GM21619 (cell line): Measurements from ENCODE around the gene PCSK6.
"Not testable (repeated sequence)": the region's sequence is repeated elsewhere in the genome, so short reads cannot be mapped to it uniquely, and the experiment has no call there.

Experiments used
- ATAC-seq: cut with Tn5 transposase; IDR thresholded peaks from one replicate; pipeline ENCODE4 v1.9.1; 2021; ENCODE audit not compliant: unreplicated experiment

The PCSK6 gene

GRCh38 chr15:101293122-101293521, 196.4 kb downstream of the PCSK6 start:
- ATAC-seq = no peak

GRCh38 chr15:101288905-101289513, 200.5 kb downstream of the PCSK6 start:
- ATAC-seq = no peak

- ATAC-seq = not testable (repeated sequence)
Observed at GRCh38 chr15:101287342-101287741, 202.2 kb downstream of the PCSK6 start.

DNA sequence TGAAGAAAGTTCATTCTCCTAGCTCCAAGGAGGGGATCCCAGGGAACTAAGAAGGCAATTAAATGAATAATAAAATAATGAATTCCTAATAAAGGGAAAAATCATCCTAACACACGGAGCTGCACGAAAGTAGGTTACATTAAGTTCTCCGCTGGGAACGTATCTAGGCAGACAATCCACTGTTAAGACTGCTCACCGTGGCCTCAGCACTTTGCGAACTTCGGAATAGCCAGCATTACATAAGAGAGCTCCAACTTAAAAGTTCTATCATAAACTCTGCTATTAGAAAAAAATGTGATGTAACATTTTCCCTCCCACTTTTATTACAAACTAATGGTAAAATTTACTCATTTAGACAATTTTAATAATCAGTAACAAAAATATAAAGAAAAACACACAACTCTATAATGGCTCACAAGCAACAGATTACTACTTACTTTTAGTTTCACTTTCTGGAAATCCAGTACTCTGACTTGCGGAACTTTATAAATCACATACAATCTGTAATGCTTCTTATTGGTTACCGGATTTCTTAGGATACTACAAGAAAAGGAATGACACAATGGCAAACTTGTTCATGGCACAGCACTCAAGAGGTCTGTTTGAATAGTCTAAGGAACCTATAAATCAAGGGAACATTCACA, 202.9 kb downstream of the PCSK6 start:
- no peak for ATAC-seq

GRCh38 chr15:101283931-101284330, 205.6 kb downstream of the PCSK6 start:
- no peak for ATAC-seq

- no peak for ATAC-seq
Observed at GRCh38 chr15:101280007-101280406, 209.5 kb downstream of the PCSK6 start.

- ATAC-seq = no peak
Observed at GRCh38 chr15:101277943-101278564, 211.5 kb downstream of the PCSK6 start.

GRCh38 chr15:101277038-101277822, 212.3 kb downstream of the PCSK6 start, which contains the start of gene SELENOS:
TSS of gene SELENOS (minus strand) at chr15:101277485. CDS start at chr15:101277417, 68 bp downstream.
- peak; percentile 88 for ATAC-seq

DNA sequence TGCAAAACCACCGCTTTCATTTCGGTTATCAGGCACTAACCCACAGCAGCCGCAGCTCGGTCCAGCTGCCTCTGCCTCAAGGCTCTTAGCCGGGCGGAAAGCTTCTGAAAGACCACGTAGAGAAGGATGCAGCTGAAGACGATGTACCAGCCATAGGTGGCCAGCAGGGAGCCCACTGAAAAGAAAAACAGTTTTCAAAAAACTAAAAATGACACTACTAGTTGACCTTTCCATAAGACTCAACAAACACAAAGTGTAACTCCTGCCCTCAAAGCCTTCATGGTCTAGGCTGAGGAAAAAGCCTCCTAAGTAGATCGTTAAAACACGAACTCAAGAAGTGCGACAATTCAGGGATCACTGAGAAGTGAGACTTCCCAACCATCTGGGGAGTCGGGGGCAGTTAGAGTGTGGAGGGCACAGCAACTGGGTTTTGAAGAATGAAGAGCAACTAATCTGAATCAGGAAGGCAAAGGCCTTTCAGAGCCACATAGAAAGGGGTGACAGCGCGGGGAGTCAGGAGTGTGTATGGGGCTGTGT, 212.9 kb downstream of the PCSK6 start:
- ATAC-seq = peak; percentile 32

- ATAC-seq = peak; percentile 31
Observed at GRCh38 chr15:101275018-101275417, 214.5 kb downstream of the PCSK6 start.

DNA sequence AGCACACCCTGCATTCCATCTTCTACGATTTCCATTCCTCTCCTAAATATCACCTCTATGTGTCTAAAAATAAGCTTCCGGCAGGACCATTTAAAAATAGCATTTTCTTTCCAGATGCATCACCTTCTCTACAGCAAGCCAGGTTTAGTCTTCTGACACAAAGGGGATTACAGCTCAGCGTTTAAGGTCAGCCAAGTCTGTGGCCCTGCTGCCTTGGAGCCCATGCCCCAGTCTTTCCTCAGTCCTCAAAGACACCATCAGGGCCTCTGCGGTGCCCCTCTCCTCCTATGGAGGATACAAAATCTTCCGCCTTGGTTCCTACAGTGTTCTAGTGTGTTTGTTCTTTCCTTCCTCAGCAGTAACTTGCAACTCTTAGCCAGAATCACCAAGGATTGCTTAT, 216.0 kb downstream of the PCSK6 start:
- no peak for ATAC-seq

- ATAC-seq = no peak
Observed at GRCh38 chr15:101272584-101272983, 216.9 kb downstream of the PCSK6 start.

DNA sequence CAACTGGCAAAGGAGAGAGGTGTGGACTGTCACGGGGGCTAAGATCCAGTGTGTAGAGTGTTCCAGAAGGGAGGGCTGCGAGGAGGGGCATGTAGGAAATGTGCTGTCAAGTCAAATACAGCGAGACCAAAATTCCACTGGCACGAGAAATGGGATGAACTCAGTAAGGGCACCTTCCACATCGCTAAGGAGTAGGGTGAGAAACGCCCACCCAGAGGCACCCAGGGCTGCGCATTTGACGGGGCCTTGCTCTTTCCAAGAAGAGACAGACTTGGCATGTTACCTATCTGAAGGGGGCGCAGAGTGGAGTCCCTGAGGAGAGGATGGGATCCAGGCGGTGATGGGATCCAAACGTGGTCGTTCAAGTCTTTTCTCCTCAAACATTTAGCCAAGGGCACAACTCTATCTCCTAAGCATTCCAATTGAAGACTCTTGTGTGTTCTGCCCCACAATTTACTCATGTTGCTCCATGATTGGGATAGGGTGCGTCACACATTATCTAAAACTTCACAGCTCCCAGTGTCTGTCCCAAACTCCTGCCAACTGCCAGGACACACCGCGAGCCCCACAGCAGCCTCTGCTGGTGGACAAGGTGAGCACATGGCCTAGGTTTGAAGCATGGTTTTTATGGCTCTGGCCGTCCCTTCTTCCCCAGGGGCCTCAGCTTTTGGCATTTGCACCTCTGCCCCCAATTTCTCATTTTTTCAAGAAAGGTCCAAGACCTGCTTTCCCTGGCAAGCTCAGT, 219.9 kb downstream of the PCSK6 start:
- ATAC-seq = no peak

DNA sequence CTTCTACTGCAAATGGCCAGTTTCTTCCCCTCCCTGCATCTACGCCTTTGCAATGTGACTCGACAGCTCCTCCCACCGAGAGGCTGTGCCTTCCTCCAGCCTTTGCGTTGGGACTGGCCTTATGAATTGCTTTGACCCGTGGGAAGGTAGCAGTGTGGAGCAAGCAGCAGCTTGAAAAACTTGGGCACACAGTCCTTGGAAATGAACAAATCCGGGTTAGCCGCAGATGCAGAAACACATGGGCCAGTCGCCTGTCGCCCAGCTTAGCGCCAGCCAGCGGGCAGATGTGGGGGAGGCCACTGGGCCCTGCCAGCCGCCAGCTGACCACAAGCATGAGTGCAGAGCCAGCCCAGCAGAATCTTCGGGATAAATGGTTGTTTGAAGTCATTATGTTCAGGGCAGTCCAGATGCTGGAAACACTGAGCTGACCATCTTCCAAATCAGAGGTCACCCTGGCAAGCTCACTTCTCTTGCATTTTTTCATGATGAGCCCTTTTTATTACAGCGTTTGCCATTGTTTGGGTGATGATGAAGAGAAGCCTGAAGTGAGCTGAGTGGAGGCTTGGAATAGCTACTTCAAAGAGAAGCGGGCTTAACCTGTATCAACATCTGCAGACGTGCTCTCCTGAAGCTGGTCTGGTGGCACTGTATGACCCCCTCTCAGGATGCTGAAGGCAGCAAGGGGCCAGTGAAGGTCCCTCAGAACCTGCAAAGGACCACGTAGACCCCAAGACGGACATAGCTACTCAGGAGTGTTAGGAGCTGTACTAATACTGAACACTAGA, 222.0 kb downstream of the PCSK6 start:
- no peak for ATAC-seq

- ATAC-seq = no peak
Observed at GRCh38 chr15:101266787-101267186, 222.7 kb downstream of the PCSK6 start.

- ATAC-seq = no peak
Observed at GRCh38 chr15:101266034-101266433, 223.5 kb downstream of the PCSK6 start.

DNA sequence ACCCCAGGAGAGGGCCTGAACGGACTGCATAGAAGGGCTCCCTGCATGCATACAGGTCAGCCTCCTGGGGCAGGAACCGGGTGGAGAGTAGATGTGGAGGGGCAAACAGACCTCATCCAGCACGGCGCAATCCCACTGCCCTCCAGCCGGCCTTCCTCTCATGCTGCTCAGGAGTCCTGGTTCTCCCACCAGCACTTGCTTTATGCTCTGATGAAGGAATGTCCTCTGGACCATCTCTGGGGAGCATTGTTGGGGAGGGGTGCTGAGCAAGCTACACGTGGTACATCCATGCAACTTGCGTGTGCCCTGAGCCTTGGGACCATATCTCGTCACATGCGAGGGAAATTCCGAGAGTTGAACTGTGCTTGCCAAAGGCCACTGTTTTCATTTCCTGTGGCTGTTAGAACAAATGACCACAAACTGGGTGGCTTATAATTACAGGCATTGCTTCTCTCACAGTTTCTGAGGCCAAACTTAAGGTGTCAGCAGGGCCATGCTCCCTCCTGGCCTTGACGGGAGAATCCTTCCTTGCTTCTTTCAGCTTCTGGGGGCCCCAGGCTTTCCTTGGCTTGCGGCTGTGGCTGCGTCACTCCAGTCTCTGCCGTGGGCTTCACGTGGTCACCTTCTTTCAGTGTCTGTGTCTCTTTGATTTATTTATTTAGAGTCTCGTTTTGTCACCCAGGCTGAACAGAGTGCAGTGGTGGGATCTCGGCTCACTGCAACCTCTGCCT, 224.4 kb downstream of the PCSK6 start:
- ATAC-seq = peak; percentile 53

DNA sequence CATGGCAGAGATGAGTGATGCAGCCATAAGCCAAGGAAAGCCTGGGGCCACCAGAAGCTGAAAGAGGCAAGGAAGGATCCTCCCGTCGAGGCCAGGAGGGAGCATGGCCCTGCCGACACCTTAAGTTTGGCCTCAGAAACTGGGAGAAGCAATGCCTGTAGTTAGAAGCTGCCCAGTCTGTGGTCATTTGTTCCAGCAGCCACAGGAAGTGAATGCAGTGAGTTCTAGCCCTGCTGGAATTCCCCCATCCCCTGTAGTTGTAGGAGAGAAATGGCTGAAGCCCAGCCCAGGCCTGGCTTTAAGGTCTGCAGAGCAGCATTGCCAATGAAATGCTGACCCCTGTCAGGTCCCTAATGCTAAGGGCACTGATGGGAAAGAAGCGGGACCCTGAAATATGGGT, 225.5 kb downstream of the PCSK6 start:
- ATAC-seq = no peak

DNA sequence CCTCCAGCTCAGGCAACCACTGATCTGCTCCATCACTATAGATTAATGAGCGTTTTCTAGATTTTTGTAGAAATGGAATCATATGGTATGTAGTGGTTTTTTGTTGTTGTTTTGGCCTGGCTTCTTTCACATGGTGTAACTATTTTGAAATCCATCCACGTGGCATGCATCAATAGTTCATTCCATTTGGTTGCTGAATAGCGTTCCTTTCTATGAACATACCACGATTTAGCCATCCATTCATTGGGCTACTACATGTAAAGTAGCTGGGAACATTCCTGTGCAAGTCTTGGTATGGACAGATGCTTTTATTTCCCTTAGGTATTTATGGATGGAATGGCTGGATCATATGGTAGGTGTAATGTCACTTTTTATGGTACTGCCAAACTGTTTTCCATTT, 227.0 kb downstream of the PCSK6 start:
- no peak for ATAC-seq
